GM18511 (cell line): ENCODE results near the gene TRIML1.

ENCODE experiments used
- ATAC-seq: cut with Tn5 transposase; IDR thresholded peaks from one replicate; pipeline ENCODE4 v1.9.1; 2021; ENCODE audit warnings: mild to moderate bottlenecking, moderate library complexity; ENCODE audit not compliant: unreplicated experiment

TRIML1 gene, protein sequence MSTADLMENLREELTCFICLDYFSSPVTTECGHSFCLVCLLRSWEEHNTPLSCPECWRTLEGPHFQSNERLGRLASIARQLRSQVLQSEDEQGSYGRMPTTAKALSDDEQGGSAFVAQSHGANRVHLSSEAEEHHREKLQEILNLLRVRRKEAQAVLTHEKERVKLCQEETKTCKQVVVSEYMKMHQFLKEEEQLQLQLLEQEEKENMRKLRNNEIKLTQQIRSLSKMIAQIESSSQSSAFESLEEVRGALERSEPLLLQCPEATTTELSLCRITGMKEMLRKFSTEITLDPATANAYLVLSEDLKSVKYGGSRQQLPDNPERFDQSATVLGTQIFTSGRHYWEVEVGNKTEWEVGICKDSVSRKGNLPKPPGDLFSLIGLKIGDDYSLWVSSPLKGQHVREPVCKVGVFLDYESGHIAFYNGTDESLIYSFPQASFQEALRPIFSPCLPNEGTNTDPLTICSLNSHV

GRCh38 chr4:188139141-188139540, at the start of gene TRIML1:
Gene TRIML1 (plus strand): TSS chr4:188139441. CDS start chr4:188139559, 118 bp downstream.
- ATAC-seq: no peak

DNA sequence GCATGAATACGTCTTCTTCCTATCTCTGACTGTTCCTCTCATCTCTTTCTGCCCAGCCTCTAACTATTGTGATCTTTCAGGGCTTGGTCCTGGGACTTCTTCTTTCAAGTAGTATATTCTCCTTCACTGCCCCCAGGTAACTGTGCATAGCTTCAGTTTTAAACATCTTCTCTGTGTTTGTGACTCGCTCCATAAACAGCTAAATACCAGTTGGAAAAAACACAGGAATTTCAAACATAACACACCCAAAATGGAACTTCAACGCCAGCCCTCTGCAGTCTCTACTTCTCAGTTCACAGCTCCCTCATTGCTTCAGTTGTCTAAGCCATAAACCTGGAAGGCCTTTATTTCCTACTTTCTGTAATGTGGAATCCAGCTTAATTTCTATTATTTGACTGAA, 46.4 kb upstream of the TRIML1 start:
- ATAC-seq: no peak

GRCh38 chr4:188106454-188106853, 32.8 kb upstream of the TRIML1 start:
- ATAC-seq: no peak

DNA sequence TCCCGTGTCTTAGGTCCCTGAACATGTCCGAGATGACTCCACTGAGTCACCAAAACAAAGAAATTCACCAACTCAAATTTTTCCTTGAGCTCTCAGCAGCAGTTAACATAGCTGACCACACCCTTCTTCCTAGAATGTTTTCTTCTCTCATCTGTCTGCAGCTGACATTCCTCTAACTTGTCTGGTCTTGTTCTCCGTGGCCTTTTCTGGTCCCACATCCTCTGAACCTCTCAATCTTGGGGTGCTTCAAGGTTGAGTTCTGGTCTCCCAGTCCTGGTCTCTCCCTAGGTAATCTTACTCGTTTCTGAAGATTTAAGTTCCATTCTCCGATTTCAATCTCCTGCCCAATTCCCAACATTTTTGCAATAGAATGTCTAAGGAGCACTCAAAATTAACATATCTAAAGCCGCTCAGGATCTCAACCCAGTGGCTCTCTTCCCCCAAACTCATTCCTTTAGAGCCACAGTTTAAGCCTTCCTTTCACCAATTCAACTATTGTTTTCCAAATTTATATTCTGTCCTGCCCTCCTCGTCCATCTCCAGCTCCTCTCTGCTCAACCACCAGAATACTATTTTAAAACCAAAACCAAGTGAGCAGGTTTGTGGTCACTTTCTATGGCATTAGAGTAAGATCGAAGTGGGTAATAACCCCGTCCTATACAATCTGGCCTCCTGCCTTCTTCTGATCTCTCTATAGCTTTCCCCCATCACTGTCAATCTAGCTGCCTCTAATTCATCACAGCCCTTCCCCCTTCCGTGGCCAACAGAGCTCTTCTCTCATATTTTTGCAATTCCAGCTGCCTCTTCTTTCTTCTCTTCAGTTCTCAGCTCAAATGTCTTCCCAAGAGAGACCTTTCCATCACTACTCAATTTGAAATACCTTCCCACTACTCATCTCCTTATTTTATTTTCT, 31.1 kb upstream of the TRIML1 start:
- ATAC-seq: no peak

DNA sequence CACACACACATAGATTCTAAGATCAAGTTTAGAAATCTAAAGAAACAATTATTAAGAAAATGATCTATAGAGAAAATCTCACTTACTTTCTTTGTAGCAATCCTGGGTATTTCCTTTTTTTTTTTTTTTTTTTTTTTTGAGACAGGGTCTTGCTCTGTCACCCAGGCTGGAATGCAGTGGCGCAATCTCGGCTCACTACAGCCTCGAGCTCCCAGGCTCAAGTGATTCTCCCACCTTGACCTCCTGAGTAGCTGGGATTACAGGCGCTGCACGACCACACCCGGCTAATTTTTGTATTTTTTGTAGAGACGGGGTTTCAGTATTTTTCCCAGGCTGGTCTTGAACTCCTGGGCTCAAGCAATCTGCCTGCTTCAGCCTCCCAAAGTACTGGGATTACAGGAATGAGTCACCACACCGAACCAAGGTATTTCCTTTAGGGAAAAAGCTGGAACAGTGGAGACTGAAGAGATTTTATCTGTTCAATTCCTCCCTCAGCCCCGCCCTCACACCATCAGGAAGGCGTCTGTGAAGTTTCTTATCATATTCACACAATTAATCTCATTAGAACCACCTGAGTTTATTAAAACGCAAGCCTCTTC, 30.0 kb upstream of the TRIML1 start, which contains the start of gene TRIML2:
Gene TRIML2 (minus strand): TSS at position 447 of the 599 bp plus-strand sequence. CDS start 4,235 bp downstream, outside the sequence.
- no peak for ATAC-seq

DNA sequence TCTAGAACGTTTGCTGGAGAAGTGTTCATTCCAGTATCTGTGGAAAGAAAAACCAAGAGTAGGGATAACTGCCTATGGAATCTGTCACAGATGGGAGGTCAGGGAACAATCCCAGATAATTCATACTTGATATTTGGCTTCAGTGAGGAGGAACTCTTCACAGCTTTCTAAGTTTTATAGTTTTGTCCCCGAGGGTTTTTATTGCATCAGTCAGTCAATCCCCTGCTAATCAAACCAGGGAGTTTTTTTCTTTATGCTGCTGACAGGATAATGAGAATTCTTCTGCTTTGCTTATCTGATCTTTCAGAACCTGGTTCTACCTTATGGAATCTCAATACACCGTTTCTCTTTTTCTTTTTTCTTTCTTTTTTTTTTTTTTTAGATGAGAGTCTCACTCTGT, 29.2 kb upstream of the TRIML1 start:
- ATAC-seq: no peak

- no peak for ATAC-seq
These were observed 28.3 kb upstream of the TRIML1 start for GRCh38 chr4:188110741-188111471.

- ATAC-seq: no peak
These were observed 27.3 kb upstream of the TRIML1 start for GRCh38 chr4:188111955-188112354.

DNA sequence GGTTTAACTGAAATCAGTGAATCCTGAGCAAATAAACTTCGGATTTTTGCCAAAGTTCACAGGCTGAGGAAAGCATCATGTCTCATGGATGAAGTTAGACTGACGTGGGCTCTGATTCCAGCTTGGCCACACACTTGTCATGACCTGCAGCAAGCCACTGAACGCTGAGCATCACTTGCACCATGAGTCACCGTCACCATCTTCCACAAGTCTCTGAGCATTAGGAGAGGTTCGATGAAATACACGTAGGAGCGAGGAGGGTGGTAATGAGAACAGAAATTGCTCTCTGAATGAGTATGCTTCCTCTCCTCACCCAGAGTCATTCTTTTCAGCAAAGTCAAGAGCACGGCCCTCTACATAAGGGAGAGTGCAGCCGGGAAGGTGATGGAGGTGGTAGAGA, 26.1 kb upstream of the TRIML1 start:
- no peak for ATAC-seq

DNA sequence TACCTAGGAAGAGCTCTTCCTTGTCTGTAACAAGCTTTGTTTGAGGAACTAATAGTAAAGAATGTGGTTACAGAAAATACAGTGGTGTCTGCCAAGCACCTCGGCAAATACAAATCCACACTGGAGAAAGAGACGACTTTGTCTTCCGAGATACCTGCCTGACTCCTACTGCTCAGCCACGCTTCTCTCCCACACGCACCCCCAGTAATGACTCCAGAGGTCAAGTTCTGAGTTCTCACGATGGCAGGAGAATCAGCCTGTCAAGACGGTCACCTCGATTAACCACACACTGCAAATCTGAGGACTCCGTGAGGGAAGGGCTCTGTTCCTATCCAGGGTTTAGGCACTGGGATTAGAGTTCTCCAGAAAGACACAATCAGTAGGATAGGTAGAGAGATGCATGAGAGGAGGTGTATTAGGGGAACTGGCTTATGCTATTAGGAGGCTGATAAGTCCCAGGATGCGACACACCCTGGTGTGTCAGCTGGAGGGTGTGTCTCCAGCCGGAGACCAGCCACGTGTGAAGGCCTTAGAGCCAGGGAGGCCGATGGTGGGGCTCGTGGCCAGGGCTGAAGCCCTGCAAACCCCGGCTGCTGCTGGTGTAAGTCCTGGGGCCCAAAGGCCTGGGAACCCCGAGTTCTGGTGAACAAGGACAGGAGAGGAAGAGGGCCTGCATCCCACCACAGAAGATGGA, 21.5 kb upstream of the TRIML1 start:
- ATAC-seq: no peak

DNA sequence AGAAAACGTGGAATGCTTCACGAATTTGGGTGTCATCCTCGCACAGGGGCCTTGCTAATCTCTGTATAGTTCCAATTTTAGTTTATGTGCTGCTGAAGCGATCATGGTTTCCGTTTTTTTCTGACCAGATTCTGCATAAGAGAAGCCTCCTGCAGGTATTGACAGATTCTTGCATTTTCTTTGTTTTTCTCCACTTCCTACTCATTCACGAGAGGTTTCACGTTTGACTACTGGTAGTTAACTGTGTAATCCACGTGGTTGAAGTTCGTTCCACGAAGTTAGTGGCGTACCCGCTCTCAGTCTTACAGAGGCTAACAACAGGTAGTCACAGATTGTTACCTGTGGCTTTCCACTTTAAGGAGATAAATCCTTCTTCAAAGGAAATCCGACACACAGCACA, 17.7 kb upstream of the TRIML1 start:
- no peak for ATAC-seq

- no peak for ATAC-seq
These were observed 11.9 kb upstream of the TRIML1 start for GRCh38 chr4:188127214-188127874.

GRCh38 chr4:188130355-188130754, 8.9 kb upstream of the TRIML1 start:
- no peak for ATAC-seq

- no peak for ATAC-seq
These were observed 7.0 kb upstream of the TRIML1 start for GRCh38 chr4:188132232-188132631.

- no peak for ATAC-seq
These were observed 1.0 kb upstream of the TRIML1 start for GRCh38 chr4:188138227-188138626.

GRCh38 chr4:188139671-188140070, 430 bp downstream of the TRIML1 start:
- no peak for ATAC-seq

GRCh38 chr4:188143731-188144130, 4.5 kb downstream of the TRIML1 start:
- ATAC-seq: no peak

DNA sequence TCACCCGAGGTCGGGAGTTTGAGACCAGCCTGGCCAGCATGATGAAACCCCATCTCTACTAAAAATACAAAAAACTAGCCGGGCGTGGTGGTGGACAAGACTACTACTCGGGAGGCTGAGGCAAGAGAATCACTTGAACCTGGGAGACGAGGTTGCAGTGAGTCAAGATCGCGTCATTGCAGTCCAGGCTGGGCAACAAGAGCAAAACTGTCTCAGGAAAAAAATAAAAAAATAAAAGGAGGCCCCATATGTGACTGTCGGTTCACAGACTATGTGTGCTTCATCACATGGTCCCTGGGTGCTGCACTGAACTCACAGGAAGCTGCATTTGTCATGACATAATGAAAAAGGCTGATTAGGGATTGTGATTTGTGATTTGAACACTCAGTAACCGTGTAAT, 6.4 kb downstream of the TRIML1 start:
- ATAC-seq: no peak

GRCh38 chr4:188146618-188147017, 7.4 kb downstream of the TRIML1 start:
- no peak for ATAC-seq
